Gastroesophageal sphincter (tissue), 2 donors: Measurements from ENCODE around the gene ART3.

ENCODE experiments used
- EP300 ChIP-seq: sonication (generic); formaldehyde crosslinking; IDR thresholded peaks from one replicate; pipeline ENCODE4 v1.6.1; 2017; ENCODE audit warnings: antibody characterized with exemption, mild to moderate bottlenecking
- POLR2A ChIP-seq, 2 donors: fragments of 450-650 bp; IDR thresholded peaks; one replicate each; pipeline ENCODE4 v1.6.1; 2017; ENCODE audit warnings: antibody characterized with exemption in 2 of 2, mild to moderate bottlenecking in 2 of 2, moderate library complexity in 1 of 2

GRCh38 chr4:76108467-76109181, 34.1 kb downstream of the ART3 start:
- no peak for TF ChIP-seq EP300
- TF ChIP-seq POLR2A (IDR thresholded peaks at IDR 0.05), result no peak
